Measurements from ENCODE around the gene SLC22A12. TPM values are rescaled to one million over a fixed set of nuclear protein-coding genes. Genes with fewer than 3 reads are reported as not detected.
A peak's percentile ranks its signal among the peaks of the same experiment; 100 is the strongest.

Gene SLC22A12
- total RNA-seq, 2 donors from 2014 or later, result not detected

DNA sequence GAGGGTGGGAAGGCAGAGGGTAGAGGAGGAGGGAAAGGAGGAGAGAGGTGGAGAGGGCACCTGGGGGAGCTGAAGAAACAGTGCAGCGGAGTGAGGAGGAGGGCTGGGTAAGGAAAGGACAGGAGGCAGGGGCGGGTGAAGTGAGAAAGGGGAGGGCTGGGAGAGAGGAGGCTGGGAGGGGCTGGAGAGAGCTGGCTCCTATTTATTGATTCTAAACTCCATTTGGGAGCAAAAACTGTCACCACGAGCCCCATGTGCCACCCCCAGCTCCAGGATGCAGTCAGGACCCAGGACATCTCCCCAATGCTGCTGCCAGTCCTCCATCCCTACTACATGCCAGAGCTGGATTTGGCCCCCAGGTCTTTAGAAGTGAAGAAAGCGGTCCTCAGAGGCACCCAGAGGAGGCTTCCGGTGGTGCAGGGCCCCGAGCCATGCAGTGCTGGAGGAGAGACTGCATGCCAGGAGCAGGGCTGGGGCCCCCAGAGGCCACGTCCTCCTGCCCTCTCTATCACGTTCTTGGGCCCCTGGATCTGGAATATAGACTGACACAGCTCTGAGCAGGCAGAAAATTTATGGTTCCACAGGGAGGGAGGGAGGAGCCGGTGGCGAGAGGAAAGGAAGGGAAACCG, 53.7 kb downstream of the SLC22A12 start:
- 42 to 45% methylated on average over 10 to 11 of the region's 11 CpGs for WGBS, 2 experiments (ENCODE audit: insufficient coverage in 1 of 2, insufficient read length in 1 of 2)
- H3K27me3 ChIP-seq (ENCODE audit: control insufficient read depth, insufficient read depth, low read length, poor library complexity, severe bottlenecking), result peaks cover 65% of the 10 kb centered on the region
- Mint-ChIP-seq H3K4me3 (peak overlapping the region; percentile 48), H3K36me3 (ENCODE audit: low read depth) (no peaks in the 10 kb centered on the region), H3K4me1 (peaks cover 10% of the 10 kb centered on the region), H3K27me3 (ENCODE audit: insufficient read depth) (peaks cover 64% of the 10 kb centered on the region), H3K27ac (no peak overlapping the region), H3K9me3 (no peaks in the 10 kb centered on the region)
- TF ChIP-seq, protein P1, sequence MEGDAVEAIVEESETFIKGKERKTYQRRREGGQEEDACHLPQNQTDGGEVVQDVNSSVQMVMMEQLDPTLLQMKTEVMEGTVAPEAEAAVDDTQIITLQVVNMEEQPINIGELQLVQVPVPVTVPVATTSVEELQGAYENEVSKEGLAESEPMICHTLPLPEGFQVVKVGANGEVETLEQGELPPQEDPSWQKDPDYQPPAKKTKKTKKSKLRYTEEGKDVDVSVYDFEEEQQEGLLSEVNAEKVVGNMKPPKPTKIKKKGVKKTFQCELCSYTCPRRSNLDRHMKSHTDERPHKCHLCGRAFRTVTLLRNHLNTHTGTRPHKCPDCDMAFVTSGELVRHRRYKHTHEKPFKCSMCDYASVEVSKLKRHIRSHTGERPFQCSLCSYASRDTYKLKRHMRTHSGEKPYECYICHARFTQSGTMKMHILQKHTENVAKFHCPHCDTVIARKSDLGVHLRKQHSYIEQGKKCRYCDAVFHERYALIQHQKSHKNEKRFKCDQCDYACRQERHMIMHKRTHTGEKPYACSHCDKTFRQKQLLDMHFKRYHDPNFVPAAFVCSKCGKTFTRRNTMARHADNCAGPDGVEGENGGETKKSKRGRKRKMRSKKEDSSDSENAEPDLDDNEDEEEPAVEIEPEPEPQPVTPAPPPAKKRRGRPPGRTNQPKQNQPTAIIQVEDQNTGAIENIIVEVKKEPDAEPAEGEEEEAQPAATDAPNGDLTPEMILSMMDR (conservative IDR thresholded peaks at IDR 0.05), result peak; percentile 62
- H3K4me1 ChIP-seq (ENCODE audit: control insufficient read depth, insufficient read depth, low read length), result no peaks in the 10 kb centered on the region
- H3K9ac ChIP-seq (ENCODE audit: extremely low read depth, low read length, poor library complexity, severe bottlenecking), result no peak overlapping the region
- H3K4me3 ChIP-seq (ENCODE audit: low read length), result no peak overlapping the region
- no peak overlapping the region for H3K27ac ChIP-seq (ENCODE audit: low read depth, low read length)
- no peaks in the 10 kb centered on the region for H3K9me3 ChIP-seq (ENCODE audit: control insufficient read depth, low read length)
- no peaks in the 10 kb centered on the region for H3K36me3 ChIP-seq (ENCODE audit: control insufficient read depth, insufficient read depth, low read length)
- DNase-seq, result peak; percentile 74

DNA sequence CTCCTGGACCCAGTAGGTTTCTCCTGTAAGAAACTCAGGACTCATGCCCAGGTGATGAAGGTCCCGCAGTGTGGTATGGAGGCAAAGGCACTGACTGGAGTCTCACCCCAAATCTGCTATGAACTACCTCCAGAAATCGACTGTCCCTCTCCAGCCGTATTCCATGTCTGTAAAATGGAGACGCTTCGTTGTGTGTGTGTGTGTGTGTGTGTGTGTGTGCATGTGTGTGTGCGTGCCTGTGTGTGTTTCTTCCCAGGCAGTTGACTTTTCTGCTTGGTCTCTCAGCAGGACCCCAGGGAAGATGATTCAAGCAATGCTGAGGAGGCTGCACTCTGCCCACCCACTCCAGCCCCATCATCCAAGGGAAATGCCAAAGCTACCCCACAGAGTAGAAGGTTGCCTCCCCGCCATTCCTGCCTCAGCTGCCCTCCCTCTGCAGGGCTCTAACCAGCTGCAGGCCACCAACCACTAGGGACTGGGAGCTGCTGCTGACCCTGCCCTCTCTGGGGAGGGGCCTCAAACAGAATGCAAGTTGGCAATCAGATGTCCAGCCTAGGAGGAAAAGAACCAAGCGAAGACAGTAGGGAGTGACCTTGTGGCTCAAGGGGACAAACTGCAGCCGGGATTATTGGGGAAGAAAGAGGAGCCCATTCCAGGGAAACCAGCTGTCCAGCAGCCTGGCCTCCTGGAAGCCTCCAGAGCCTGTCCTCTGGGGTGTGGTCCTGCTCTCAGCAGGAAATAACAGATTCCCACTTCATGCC, 56.2 kb downstream of the SLC22A12 start:
- no peak overlapping the region for H3K27ac ChIP-seq (ENCODE audit: low read depth, low read length)
- 87 to 89% methylated on average over 4 to 9 of the region's 9 CpGs for WGBS, 2 experiments (ENCODE audit: insufficient coverage in 1 of 2, insufficient read length in 1 of 2)
- DNase-seq, result no peak
- no peaks in the 10 kb centered on the region for H3K36me3 Mint-ChIP-seq (ENCODE audit: low read depth)
- H3K9me3 ChIP-seq (ENCODE audit: control insufficient read depth, low read length), result no peaks in the 10 kb centered on the region
- H3K9ac ChIP-seq (ENCODE audit: extremely low read depth, low read length, poor library complexity, severe bottlenecking), result no peak overlapping the region
- H3K27me3 ChIP-seq (ENCODE audit: control insufficient read depth, insufficient read depth, low read length, poor library complexity, severe bottlenecking), result peaks cover 41% of the 10 kb centered on the region
- H3K4me3 Mint-ChIP-seq, result no peak overlapping the region
- TF ChIP-seq, protein P1 (conservative IDR thresholded peaks at IDR 0.05), result no peak
- H3K36me3 ChIP-seq (ENCODE audit: control insufficient read depth, insufficient read depth, low read length), result no peaks in the 10 kb centered on the region
- peaks cover 76% of the 10 kb centered on the region for H3K27me3 Mint-ChIP-seq (ENCODE audit: insufficient read depth)
- H3K4me1 ChIP-seq (ENCODE audit: control insufficient read depth, insufficient read depth, low read length), result no peaks in the 10 kb centered on the region
- H3K27ac Mint-ChIP-seq, result no peak overlapping the region
- peaks cover 10% of the 10 kb centered on the region for H3K4me1 Mint-ChIP-seq
- H3K4me3 ChIP-seq (ENCODE audit: low read length), result no peak overlapping the region
- H3K9me3 Mint-ChIP-seq, result no peaks in the 10 kb centered on the region

DNA sequence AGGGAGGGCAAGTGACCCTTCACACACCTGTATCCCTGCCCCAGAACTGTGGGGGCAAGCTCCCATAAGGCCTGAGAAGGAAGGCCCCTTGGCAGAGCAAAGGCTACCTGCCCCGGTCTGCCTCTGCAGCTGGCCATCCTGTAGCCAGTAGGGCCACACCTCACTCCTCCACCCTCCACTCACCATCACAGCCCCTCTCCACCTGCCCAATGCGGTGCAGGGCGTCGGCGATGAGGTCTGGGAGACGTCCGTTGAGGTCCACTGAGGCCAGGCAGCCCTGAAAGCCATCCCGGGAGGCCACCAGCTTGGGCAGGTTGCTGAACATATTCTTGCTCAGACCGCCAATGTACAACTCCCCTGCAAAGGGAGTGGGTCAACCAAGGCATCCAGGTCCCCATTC, 57.5 kb downstream of the SLC22A12 start:
- Histone ChIP-seq H3K9ac (ENCODE audit: extremely low read depth, low read length, poor library complexity, severe bottlenecking) (no peak overlapping the region), H3K4me3 (ENCODE audit: low read length) (no peak overlapping the region), H3K9me3 (ENCODE audit: control insufficient read depth, low read length) (no peaks in the 10 kb centered on the region), H3K4me1 (ENCODE audit: control insufficient read depth, insufficient read depth, low read length) (no peaks in the 10 kb centered on the region), H3K36me3 (ENCODE audit: control insufficient read depth, insufficient read depth, low read length) (no peaks in the 10 kb centered on the region), H3K27ac (ENCODE audit: low read depth, low read length) (no peak overlapping the region), H3K27me3 (ENCODE audit: control insufficient read depth, insufficient read depth, low read length, poor library complexity, severe bottlenecking) (peaks cover 30% of the 10 kb centered on the region)
- DNase-seq, result no peak
- peaks cover 13% of the 10 kb centered on the region for H3K4me1 Mint-ChIP-seq
- H3K9me3 Mint-ChIP-seq, result no peaks in the 10 kb centered on the region
- no peaks in the 10 kb centered on the region for H3K36me3 Mint-ChIP-seq (ENCODE audit: low read depth)
- no peak overlapping the region for H3K27ac Mint-ChIP-seq
- TF ChIP-seq, protein P1 (conservative IDR thresholded peaks at IDR 0.05), result no peak
- no peak overlapping the region for H3K4me3 Mint-ChIP-seq
- H3K27me3 Mint-ChIP-seq (ENCODE audit: insufficient read depth), result peaks cover 70% of the 10 kb centered on the region
- WGBS, 2 experiments (ENCODE audit: insufficient coverage in 1 of 2, insufficient read length in 1 of 2), result 88 to 100% methylated on average over 2 to 9 of the region's 9 CpGs

Measured in endodermal cell (in vitro differentiated cells).